AG04450 (cell line): ENCODE data around the gene CARD9. TPM values are rescaled to one million over a fixed set of nuclear protein-coding genes. Genes with fewer than 3 reads are reported as not detected.

Experiments used
- CTCF ChIA-PET: fragments of 300-600, 350-600 bp; formaldehyde crosslinking; extraction: SDS; loops from one replicate; lab custom pipeline; 2022; ENCODE audit warnings: antibody characterized with exemption, inconsistent platforms; lab: Charles Lee
- POLR2A ChIA-PET: fragments of 350-600 bp; formaldehyde crosslinking; extraction: SDS; loops from one replicate; lab custom pipeline; 2021; ENCODE audit warnings: antibody characterized with exemption, inconsistent platforms; lab: Yijun Ruan, JAX
- DNase-seq: peaks from one replicate; pipeline ENCODE4 v3.0.0-alpha.2; 2011; ENCODE audit warnings: low read depth, low spot score
- H3K27ac ChIP-seq: one replicate; pipeline ENCODE4 v1.5.1; 2012; ENCODE audit warnings: low read depth, low read length, control low read depth
- H3K27me3 ChIP-seq: one replicate; pipeline ENCODE4 v1.6.0; 2012; ENCODE audit warnings: low read length; ENCODE audit not compliant: control insufficient read depth, insufficient read depth
- H3K4me3 ChIP-seq: 2 replicates; pipeline ENCODE4 v1.5.1; 2011; ENCODE audit warnings: mild to moderate bottlenecking, low read depth, low read length, control low read depth
- H3K9me3 ChIP-seq: 2 replicates; pipeline ENCODE4 v1.5.1; 2012; ENCODE audit warnings: low read length; ENCODE audit not compliant: control insufficient read depth, insufficient read depth
- polyA plus RNA-seq: library from polyadenylated mRNA; depleted of rRNA; stranded (reverse); fragments of >200 nt; gene quantifications from 2 replicates; pipeline ENCODE4 v1.2.3, GENCODE V29; 2011
- TF ChIP-seq, protein P1 (sequence below): IDR thresholded peaks from 2 replicates; pipeline ENCODE4 v1.5.1; 2011; ENCODE audit warnings: low read depth, low read length, control low read depth, inconsistent platforms

Gene CARD9
- polyA plus RNA-seq, 1 experiment = 0.63 TPM

DNA sequence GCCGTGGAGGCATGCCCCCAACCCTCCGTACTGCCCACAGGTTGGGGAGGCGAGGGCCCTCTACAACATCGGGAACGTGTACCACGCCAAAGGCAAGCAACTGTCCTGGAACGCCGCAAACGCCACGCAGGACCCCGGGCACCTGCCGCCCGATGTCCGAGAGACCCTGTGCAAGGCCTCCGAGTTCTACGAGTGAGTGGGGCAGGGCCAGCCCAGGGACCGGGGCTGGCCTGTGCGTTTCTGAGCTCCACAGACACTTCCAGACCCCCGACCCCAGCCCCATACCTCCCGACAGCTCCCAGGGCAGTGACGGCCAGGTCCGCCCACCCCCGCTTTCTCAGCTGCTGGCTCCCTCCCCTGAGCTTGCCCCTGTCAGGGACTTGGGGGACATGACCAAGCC, 36.6 kb downstream of the CARD9 start:
- ChIA-PET POLR2A (interaction anchor here (3.0 kb wide), 1 partner anchor 11 kb away, joined by 15 read pairs; no protein-coding TSS in a partner anchor), CTCF (interaction anchor here (0.8 to 1.4 kb wide), 4 partner anchors 9 to 27 kb away, joined by 3 to 4 read pairs (median 4); partner anchors contain the start of gene DNLZ)
- Histone ChIP-seq H3K27ac (no peak overlapping the region), H3K27me3 (no peaks in the 10 kb centered on the region), H3K9me3 (no peaks in the 10 kb centered on the region; the same call in 1 of the 2 replicates), H3K4me3 (no peak overlapping the region)
- TF ChIP-seq, protein P1, sequence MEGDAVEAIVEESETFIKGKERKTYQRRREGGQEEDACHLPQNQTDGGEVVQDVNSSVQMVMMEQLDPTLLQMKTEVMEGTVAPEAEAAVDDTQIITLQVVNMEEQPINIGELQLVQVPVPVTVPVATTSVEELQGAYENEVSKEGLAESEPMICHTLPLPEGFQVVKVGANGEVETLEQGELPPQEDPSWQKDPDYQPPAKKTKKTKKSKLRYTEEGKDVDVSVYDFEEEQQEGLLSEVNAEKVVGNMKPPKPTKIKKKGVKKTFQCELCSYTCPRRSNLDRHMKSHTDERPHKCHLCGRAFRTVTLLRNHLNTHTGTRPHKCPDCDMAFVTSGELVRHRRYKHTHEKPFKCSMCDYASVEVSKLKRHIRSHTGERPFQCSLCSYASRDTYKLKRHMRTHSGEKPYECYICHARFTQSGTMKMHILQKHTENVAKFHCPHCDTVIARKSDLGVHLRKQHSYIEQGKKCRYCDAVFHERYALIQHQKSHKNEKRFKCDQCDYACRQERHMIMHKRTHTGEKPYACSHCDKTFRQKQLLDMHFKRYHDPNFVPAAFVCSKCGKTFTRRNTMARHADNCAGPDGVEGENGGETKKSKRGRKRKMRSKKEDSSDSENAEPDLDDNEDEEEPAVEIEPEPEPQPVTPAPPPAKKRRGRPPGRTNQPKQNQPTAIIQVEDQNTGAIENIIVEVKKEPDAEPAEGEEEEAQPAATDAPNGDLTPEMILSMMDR = no peak
- no peak for DNase-seq

DNA sequence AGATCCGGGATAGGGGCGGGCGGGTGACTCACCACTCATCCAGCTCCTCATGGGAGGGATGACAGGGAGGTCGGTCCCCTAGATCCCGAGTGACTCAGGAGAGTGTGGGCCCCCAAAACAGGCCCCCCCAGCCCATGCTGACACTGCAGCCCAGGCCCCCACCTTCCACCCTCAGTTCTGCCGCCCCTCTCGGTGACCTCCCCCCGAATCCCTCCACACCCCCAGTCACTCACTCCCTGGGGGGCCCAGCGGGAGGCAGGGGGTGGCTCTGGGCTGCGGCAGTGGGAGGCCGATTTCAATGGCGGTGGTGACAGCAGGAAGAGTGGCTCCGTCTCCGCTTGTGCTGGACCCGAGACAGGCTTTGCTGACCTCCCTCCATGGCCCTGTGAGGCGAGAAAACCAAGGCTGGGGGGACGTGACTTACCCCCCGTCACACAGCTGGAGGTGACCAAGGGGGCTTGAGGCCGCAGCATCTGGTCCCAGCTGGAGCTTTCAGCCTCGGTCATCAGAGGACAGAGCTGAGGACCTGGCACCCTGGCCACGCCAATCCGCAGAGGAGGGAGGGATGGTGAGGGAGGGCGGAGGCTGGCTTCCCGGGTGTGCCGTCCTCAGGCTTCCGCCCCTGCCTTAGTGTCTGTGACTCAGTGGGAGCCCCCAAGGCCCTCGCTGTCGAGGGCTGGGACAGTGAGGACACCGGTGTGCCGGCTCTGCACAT, 37.2 kb downstream of the CARD9 start:
- ChIA-PET POLR2A (interaction anchor here (3.0 kb wide), 1 partner anchor 10 kb away, joined by 15 read pairs; no protein-coding TSS in a partner anchor), CTCF (interaction anchor here (0.8 to 1.4 kb wide), 3 partner anchors 9 to 27 kb away, joined by 3 to 4 read pairs (median 4); no protein-coding TSS in a partner anchor)
- DNase-seq = no peak
- Histone ChIP-seq H3K27me3 (no peaks in the 10 kb centered on the region), H3K4me3 (no peak overlapping the region), H3K27ac (peak overlapping the region; percentile 52), H3K9me3 (no peaks in the 10 kb centered on the region; the same call in 1 of the 2 replicates)
- TF ChIP-seq, protein P1 = no peak

DNA sequence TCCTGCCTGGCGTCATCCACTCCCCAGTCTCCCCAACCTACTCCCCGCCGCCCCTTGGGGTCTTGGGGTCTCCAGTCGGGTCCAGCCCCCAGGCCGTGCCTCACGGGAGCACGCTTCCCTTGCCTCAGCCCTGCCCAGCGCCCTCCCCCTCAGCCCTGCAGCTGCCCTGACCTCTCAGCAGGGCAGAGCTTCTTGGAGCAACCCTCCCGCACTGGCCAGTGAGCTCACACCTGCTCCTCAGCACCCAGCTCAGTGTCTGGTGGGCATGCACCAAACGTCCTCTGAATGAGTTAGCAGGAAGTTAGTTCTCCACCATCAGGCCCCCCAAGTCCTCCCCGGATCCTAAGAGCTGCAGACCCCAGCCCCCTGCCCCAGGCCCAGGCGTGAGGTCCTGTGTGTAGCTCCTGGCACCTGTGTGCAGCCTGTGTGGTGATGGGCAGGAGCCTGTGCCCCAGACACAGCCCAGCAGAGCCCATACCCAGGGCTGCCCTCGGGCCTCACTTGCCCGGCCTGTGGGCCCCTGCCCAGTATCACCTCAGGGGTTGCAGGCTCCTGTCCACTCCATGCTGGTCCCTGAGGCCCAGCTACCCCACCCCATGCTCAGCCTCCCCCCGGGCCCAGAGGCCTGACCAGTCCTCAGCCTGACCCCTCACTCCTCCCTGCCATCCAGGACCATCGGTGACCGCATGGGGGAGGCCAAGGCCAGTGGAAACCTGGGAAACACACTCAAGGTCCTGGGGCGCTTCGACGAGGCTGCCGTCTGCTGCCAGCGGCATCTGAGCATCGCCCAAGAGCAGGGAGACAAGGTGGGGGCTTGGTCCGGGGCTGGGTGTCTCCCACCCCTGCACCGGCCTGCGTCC, 37.9 kb downstream of the CARD9 start:
- H3K27ac ChIP-seq = peak overlapping the region; percentile 31
- CTCF ChIA-PET = no interaction called here

DNA sequence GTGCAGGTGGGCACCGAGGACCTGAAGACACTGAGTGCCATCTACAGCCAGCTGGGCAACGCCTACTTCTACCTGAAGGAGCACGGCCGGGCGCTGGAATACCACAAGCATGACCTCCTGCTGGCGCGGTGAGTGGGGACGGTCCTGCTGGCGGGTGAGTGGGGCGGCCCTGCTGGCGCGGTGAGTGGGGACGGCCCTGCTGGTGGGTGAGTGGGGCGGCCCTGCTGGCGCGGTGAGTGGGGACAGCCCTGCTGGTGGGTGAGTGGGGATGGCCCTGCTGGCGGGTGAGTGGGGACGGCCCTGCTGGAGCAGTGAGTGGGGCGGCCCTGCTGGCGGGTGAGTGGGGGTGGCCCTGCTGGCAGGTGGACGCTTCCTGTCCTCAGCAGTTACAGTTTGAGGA, 38.9 kb downstream of the CARD9 start:
- POLR2A ChIA-PET = interaction anchor here (1.2 to 3.0 kb wide), 2 partner anchors 8 to 28 kb away, joined by 3 to 15 read pairs; no protein-coding TSS in a partner anchor
- CTCF ChIA-PET = no interaction called here
- H3K27ac ChIP-seq = no peak overlapping the region

More for the DNA sequence above, 37.9 kb downstream of the CARD9 start:
- Histone ChIP-seq H3K27me3 (no peaks in the 10 kb centered on the region), H3K4me3 (no peak overlapping the region), H3K9me3 (no peaks in the 10 kb centered on the region; the same call in 1 of the 2 replicates)
- POLR2A ChIA-PET = interaction anchor here (1.2 to 3.0 kb wide), 2 partner anchors 9 to 27 kb away, joined by 3 to 15 read pairs; no protein-coding TSS in a partner anchor
- DNase-seq = no peak
- TF ChIP-seq, protein P1 = no peak

More for the DNA sequence above, 38.9 kb downstream of the CARD9 start:
- no peak for DNase-seq
- TF ChIP-seq, protein P1 = no peak
- Histone ChIP-seq H3K4me3 (no peak overlapping the region), H3K9me3 (no peaks in the 10 kb centered on the region; the same call in 1 of the 2 replicates), H3K27me3 (no peaks in the 10 kb centered on the region)
